Adrenal gland (tissue), 12 donors: Measurements from ENCODE around the gene SLC47A2. TPM values are rescaled to one million over a fixed set of nuclear protein-coding genes. Genes with fewer than 3 reads are reported as not detected.
"Not testable (repeated sequence)": the region's sequence is repeated elsewhere in the genome, so short reads cannot be mapped to it uniquely, and the experiment has no call there.

ENCODE experiments used
- DNase-seq, 7 donors: peaks; one replicate each; pipeline ENCODE4 v3.0.0-alpha.2; 2019 to 2020
- H3K27ac ChIP-seq, 5 donors: fragments of 200-600 bp; sonication (generic) in 4 of 5; 1 replicate in 3 of 5; 2 replicates in 2 of 5; pipeline versions ENCODE4 v1.5.1 to v1.8.0; 2016 to 2020; ENCODE audit warnings: mild to moderate bottlenecking in 1 of 5
- H3K27me3 ChIP-seq: fragments of 200-600 bp; 2 replicates; pipeline ENCODE4 v1.8.0; 2021
- H3K36me3 ChIP-seq, 2 donors: fragments of 200-600 bp; replicated peaks in 1 of 2; 1 replicate in 1 of 2; 2 replicates in 1 of 2; pipeline versions ENCODE4 v1.5.1 to v1.8.0; 2018 to 2022
- H3K4me1 ChIP-seq, 2 donors: fragments of 200-600 bp; replicated peaks in 1 of 2; 1 replicate in 1 of 2; 2 replicates in 1 of 2; pipeline versions ENCODE4 v1.5.1 to v1.8.0; 2018 to 2021
- H3K4me3 ChIP-seq, 4 donors: fragments of 200-600 bp; sonication (generic) in 3 of 4; one replicate each; pipeline ENCODE4 v1.5.1; 2016 to 2018
- H3K9me3 ChIP-seq, 3 donors: fragments of 200-600 bp; sonication (generic) in 1 of 3; replicated peaks in 1 of 3; 1 replicate in 2 of 3; 2 replicates in 1 of 3; pipeline versions ENCODE4 v1.5.1 to v1.8.0; 2016 to 2021
- POLR2A ChIP-seq, 2 donors: fragments of 450-650 bp; IDR thresholded peaks; one replicate each; pipeline ENCODE4 v1.6.1; 2017; ENCODE audit warnings: antibody characterized with exemption in 2 of 2, mild to moderate bottlenecking in 2 of 2, moderate library complexity in 1 of 2
- WGBS, 4 donors: extraction: QIAGEN DNeasy Blood & Tissue Kit in 2 of 4; methylation state at CpG; one replicate each; pipeline versions ENCODE4 v1.1.5 to v1.1.7; 2013 to 2017; 5-methylcytosine and 5-hydroxymethylcytosine counted together
- intact Hi-C, 2 donors: fragments of 100-400 bp; cut with DNase I; formaldehyde crosslinking; loops; one replicate each; pipeline versions ENCODE4 v1.14.1 to v1.15.0; 2022 to 2023
- polyA plus RNA-seq, 3 donors: library from polyadenylated mRNA; stranded (reverse); fragments of 200-250 nt in 2 of 3; fragments of 350-450 nt in 1 of 3; fragmentation: Illumina TruSeq in 1 of 3; extraction: RNeasy Lipid Tissue Mini Kit (QIAGEN cat#74804) in 1 of 3; gene quantifications; one replicate each; pipeline ENCODE4 v1.2.3, GENCODE V29; 2013 to 2014
- total RNA-seq, 9 donors: library from RNA; depleted of rRNA in 4 of 9; stranded (reverse); fragments of >200 nt in 4 of 9; fragments of 120-200 nt in 1 of 9; fragmentation: NEBNext Ultra II Directional in 1 of 9; extraction: Animal tissue kit (Norgen Biotek cat#: 25700) in 1 of 9; gene quantifications; one replicate each; pipeline versions ENCODE4 v1.1.0 to v1.2.4, GENCODE V29; 2013 to 2023
- TF ChIP-seq, protein P1 (sequence below), 6 experiments: fragments of 450-650 bp in 4 of 6; fragments of 200-600 bp in 2 of 6; sonication (generic) in 1 of 6; IDR thresholded peaks; 1 replicate in 5 of 6; 2 replicates in 1 of 6; pipeline versions ENCODE4 v1.5.1 to v1.8.0; 2016 to 2021; ENCODE audit warnings: antibody characterized with exemption in 6 of 6, mild to moderate bottlenecking in 2 of 6, moderate library complexity in 1 of 6
- donor health status: healthy with polysubstance abuse.
- donor health status: Bipolar disorder and iron deficiency.
- donor health status: DM: yes; HTN: yes; CAD: no.
- donor health status: DM: no; HTN: no; CAD: no.
- donor health status: DM: no; HTN: no; CAD: no.
- donor health status: DM: yes; HTN: yes; CAD: no.

The SLC47A2 gene
- total and polyA plus RNA-seq, 12 donors: 0.10 to 1.3 (median 0.32) TPM; not detected in 8

GRCh38 chr17:19703828-19704613 lies 12.4 kb downstream of the SLC47A2 start:
- Histone ChIP-seq H3K27ac (peak overlapping the region; percentile 44 to 83 (median 60)), H3K27me3 (no peaks in the 10 kb centered on the region), H3K4me3 (no peak overlapping the region), H3K9me3 (no peaks in the 10 kb centered on the region), H3K36me3 (no peaks in the 10 kb centered on the region), H3K4me1 (peaks cover 25 to 31% of the 10 kb centered on the region in 2 donors)
- WGBS, 4 donors: 47 to 60% (median 54%) methylated on average over 12 to 17 of the region's 17 CpGs
- peak; percentile 80 to 96 (median 92) for DNase-seq
- TF ChIP-seq, protein P1, sequence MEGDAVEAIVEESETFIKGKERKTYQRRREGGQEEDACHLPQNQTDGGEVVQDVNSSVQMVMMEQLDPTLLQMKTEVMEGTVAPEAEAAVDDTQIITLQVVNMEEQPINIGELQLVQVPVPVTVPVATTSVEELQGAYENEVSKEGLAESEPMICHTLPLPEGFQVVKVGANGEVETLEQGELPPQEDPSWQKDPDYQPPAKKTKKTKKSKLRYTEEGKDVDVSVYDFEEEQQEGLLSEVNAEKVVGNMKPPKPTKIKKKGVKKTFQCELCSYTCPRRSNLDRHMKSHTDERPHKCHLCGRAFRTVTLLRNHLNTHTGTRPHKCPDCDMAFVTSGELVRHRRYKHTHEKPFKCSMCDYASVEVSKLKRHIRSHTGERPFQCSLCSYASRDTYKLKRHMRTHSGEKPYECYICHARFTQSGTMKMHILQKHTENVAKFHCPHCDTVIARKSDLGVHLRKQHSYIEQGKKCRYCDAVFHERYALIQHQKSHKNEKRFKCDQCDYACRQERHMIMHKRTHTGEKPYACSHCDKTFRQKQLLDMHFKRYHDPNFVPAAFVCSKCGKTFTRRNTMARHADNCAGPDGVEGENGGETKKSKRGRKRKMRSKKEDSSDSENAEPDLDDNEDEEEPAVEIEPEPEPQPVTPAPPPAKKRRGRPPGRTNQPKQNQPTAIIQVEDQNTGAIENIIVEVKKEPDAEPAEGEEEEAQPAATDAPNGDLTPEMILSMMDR (IDR thresholded peaks at IDR 0.05): peak in 2 of 6 experiments; percentile 3 to 27
- peak in 1 of 2 donors; percentile 50 for TF ChIP-seq POLR2A (IDR thresholded peaks at IDR 0.05)
- intact Hi-C loops: no loop called here

- WGBS, 4 donors: 69 to 88% (median 78%) methylated on average over 7 to 10 of the region's 10 CpGs
- H3K36me3 ChIP-seq: no peaks in the 10 kb centered on the region
- TF ChIP-seq, protein P1 (IDR thresholded peaks at IDR 0.05): no peak
- TF ChIP-seq POLR2A (IDR thresholded peaks at IDR 0.05): no peak
- H3K9me3 ChIP-seq: no peaks in the 10 kb centered on the region
- H3K4me3 ChIP-seq: no peak overlapping the region
- H3K27me3 ChIP-seq: no peaks in the 10 kb centered on the region
- H3K27ac ChIP-seq: peak overlapping the region in 4 of 5 donors; percentile 56 to 83 (median 65)
- H3K4me1 ChIP-seq: peaks cover 25 to 31% of the 10 kb centered on the region in 2 donors
- DNase-seq: peak in 1 of 7 donors; percentile 23
- intact Hi-C loops: no loop called here
These were observed 13.1 kb downstream of the SLC47A2 start for GRCh38 chr17:19703106-19703827.

DNA sequence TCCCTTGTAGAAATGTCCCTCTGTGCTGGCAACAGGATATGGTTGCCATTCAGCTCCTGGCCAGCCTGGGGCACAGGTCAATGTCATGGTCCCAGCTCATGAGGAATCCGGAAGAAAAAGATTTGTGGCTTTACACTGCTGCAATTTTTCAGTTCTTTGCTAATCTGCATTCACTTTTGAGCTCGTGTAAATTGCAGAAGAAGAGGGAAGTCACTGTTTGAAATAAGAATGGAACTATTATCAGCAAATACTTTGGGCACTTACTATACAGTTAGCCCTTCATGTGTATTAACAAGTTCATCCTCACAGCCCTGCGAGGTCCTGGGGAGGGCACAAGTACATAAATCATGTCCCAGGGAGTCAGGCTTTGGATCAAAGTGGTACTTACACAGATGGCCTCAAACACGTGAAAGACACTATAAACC lies 14.2 kb downstream of the SLC47A2 start:
- Histone ChIP-seq H3K9me3 (no peaks in the 10 kb centered on the region), H3K27ac (peak overlapping the region in 3 of 5 donors; percentile 24 to 70 (median 60)), H3K27me3 (no peaks in the 10 kb centered on the region), H3K4me3 (no peak overlapping the region), H3K36me3 (no peaks in the 10 kb centered on the region), H3K4me1 (peaks cover 25 to 31% of the 10 kb centered on the region in 2 donors)
- no peak for TF ChIP-seq POLR2A (IDR thresholded peaks at IDR 0.05)
- TF ChIP-seq, protein P1 (IDR thresholded peaks at IDR 0.05): no peak
- peak in 2 of 7 donors; percentile 22 to 52 for DNase-seq
- intact Hi-C loops: no loop called here
- 31 to 46% (median 40%) methylated on average over 4 of the region's 4 CpGs for WGBS, 4 donors

GRCh38 chr17:19686400-19687090 lies 29.8 kb downstream of the SLC47A2 start:
- Histone ChIP-seq H3K4me1 (peaks cover 0 to 5% of the 10 kb centered on the region in 2 donors), H3K27me3 (no peaks in the 10 kb centered on the region), H3K27ac (no peak overlapping the region), H3K4me3 (no peak overlapping the region), H3K36me3 (no peaks in the 10 kb centered on the region), H3K9me3 (no peaks in the 10 kb centered on the region)
- DNase-seq: no peak
- intact Hi-C loops: no loop called here
- no peak for TF ChIP-seq POLR2A (IDR thresholded peaks at IDR 0.05)
- TF ChIP-seq, protein P1 (IDR thresholded peaks at IDR 0.05): no peak
- WGBS, 4 donors: 76 to 85% (median 77%) methylated on average over 2 of the region's 2 CpGs

DNA sequence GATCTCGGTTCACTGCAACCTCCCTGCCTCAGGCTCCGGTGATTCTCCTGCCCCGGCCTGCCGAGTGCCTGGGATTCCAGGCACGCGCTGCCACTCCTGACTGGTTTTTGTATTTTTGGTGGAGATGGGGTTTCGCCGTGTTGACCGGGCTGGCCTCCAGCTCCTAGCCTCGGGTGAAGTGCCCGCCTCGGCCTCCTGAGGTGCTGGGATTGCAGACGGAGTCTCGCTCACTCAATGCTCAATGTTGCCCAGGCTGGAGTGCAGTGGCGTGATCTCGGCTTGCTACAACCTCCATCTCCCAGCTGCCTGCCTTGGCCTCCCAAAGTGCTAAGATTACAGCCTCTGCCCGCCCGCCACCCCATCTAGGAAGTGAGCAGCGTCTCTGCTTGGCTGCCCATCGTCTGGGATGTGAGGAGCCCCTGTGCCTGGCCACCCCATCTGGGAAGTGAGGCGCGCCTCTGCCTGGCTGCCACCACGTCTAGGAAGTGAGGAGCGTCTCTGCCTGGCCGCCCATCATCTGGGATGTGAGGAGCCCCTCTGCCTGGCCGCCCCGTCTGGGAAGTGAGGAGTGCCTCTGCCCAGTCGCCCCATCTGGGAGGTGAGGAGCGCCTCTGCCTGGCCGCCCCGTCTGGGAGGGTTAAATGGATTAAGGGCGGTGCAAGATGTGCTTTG lies 31.3 kb downstream of the SLC47A2 start:
- DNase-seq, H3K4me1 ChIP-seq, intact Hi-C loops, H3K27ac ChIP-seq, H3K9me3 ChIP-seq, H3K27me3 ChIP-seq, H3K4me3 ChIP-seq, H3K36me3 ChIP-seq: not testable (repeated sequence)
- WGBS, 4 donors: 93 to 94% (median 94%) methylated on average over 14 to 32 of the region's 32 CpGs
